NCI-H2107 (cell line): ENCODE measurements around the gene TXLNB.

Source experiments
- DNase-seq: peaks from one replicate; lab custom pipeline; 2025; lab: John Stamatoyannopoulos, UW

TXLNB gene

DNA sequence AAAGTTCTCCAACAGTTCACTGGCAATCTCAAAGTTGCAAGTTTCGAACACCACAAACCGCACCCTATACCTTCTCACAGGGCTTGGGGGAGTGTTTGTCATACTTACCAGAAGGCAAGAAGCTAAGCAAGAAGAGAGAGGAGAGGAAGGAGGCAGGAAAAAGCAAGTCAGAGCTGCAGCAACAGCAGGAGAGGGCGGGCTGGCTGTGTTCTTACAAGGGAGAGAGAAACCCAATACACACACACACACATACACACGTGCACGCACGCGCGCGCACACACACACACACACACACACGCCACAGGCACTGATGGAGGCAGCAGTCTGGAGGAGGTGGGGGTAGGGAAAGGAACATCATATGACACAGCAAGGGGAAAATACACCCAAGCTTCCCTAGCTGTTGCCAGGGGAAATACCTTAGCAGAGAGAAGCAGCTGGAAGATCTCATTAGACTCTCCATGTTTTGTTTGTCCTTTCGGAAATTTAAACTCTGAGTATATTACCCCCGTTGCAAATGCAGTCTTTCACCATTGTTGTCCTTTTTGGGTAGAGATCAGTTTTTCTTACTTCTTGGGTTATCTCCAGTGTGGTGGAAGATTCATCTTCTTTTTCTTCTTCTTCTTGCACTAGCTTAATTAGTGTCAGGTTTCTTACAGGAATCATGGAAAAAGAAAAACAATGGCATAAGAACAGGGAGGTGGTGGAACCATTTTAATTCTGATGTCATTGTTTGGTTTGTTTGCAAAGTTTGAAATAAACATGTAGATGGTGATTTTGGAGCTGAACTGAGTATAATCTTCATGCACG is at the start of gene TXLNB:
Gene TXLNB, minus strand, starts transcription at position 186 of the 807 bp plus-strand sequence. CDS start 3,099 bp downstream, outside the sequence.
- DNase-seq = no peak

DNA sequence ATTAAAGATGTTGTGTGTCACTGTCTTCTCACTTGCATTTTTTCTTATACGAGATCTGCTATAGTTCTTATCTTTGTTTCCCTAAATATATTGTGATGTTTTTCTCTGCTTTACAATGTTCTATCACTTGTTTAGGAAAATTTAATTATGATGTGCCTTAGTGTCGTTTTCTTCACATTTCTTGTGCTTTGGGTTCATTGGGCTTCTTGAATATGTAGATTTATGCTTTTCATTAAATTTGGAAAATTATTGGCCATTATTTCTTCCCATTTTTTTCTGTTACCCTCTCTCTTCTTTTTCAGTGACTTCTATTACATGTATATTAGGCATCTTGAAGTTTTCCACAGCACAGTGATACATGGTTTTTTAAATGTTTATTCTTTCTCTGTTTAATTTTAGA is 49.3 kb upstream of the TXLNB start:
- no peak for DNase-seq

DNA sequence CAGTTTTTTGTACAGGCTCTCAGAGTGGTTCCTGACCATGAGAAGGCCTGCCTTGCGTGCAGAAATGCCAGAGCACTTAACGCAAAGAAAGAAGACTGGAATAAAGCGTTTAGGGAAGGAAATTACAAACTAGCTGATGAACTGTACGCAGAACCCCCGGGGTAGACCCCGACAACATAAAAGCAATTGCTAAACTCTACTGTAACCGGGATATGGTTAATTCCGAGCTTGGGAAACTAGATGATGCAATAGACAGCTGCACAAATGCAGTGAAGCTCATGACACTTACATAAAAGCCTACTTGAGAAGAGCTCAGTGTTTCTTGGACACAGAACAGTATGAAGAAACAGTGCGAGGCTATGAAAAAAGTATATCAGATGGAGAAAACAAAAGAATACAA is 47.0 kb upstream of the TXLNB start:
- DNase-seq = no peak

DNA sequence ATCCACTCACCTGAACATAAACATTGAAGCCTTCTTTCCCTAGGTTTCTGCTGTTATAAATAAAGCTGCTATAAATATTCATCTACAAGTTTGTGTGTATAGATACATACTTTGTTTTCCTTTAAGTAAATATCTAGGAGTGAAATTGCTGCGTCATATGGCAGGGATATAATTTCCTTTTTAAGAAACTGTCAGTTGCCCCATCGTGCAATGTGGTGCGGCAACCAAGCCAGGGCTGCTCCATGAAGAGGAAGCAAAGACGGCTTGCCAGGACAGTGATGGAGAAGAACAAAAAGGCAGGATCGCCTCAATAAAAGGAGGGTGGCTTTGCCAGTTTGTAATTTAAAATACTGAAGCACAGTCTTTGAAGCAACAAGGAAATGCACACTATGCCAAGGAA is 46.0 kb upstream of the TXLNB start:
- DNase-seq = no peak

DNA sequence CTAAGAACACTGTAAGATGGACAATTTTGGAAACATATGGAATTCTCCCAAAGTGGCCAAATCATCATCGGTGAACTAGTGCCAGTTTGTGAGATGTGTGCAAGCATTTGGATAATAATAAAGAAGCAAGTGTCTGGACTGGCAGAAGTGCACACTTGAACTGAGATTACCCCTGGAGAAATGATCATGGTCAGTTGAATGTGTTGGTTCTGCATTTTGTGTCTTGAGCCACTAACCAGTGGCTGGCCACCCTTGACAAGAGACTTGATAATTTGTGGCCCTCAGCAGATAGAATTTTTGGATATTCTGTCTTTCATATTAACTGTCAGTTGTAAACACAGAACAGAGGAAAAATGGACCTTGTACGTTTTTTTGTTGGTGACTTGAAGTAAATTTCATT is 45.2 kb upstream of the TXLNB start:
- no peak for DNase-seq

DNA sequence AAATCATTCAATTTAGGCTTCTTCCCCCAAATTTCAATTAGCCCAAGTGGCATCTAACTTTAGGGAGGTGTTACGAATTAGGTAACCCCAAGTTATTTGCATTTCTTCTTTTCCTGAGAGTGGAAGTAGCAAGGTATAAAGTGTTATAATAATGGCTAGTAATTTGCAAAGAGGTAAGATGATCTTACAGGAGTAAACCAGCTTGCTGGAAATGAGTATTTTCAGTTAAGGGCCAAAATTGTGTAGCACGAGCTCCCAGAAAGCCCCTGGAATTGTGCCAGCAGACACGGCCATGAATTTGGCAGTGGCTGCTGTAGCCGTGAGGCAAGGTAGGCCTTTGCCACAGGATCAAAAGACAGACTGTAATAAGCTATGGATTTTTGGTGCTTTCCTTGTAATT is 44.7 kb upstream of the TXLNB start:
- DNase-seq = no peak

DNA sequence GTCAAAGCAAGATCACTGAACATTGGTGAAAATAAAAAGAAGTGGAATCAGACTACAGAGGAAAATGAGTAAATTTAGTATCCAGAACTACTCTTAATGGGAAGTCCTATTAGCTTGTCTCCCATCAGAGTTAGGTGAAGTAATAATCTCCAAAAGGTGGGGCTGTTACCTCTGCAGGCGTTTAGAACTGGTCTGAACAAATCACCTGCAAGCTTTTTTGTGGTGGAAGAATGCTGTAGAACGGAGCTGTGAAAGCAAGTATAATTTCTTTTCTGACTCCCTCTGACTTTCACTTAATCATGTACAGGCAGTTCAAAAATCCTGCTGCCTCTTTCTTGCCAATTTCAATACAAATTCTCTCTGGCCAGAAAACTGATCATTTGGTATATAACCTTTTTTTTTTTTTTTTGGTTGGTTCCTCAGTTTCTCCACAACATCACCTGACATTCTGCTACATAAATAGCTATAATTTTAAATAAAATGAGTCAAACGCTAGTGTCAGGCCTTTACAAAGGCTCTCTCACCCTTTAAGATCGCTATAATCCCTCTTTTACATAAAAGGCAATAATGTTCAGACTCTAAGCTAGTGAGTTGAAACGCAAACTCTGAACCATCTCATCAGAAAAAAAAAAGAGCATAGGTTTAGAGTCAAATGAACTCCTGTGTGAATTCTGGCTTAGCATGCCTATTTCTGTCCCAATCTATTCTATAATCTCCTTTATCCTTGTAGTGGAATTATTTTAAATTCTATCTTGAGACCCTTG is 43.8 kb upstream of the TXLNB start:
- no peak for DNase-seq

DNA sequence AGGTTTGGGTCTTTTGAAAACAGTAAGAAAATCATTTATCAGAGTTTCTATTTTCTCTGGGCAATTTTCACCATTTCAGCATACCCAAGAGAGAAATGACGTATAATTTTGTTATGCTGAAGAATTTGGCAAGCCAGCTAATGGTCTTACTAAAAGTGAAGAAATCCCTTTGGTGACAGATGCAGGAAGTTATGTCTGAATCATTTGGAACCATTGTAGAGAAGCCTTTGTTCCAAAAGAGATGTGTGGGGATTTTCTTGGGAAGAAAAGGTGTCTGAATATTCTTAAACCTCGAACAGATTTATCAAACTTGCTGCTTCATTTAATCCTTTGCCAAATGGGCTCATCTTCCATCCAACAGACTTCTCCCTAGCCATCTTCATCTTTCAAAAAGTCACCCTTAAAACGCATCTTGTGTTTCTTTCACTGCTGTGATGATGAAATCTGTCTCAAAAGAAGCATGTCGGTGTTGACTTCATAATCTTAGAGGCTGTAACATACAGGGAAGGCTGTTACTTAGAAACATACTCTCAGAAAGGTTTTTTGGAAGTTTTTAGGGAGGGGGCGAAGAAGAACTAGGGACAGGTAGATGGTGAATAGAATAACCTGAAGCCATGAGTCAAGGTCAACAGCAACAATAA is 43.1 kb upstream of the TXLNB start:
- no peak for DNase-seq

DNA sequence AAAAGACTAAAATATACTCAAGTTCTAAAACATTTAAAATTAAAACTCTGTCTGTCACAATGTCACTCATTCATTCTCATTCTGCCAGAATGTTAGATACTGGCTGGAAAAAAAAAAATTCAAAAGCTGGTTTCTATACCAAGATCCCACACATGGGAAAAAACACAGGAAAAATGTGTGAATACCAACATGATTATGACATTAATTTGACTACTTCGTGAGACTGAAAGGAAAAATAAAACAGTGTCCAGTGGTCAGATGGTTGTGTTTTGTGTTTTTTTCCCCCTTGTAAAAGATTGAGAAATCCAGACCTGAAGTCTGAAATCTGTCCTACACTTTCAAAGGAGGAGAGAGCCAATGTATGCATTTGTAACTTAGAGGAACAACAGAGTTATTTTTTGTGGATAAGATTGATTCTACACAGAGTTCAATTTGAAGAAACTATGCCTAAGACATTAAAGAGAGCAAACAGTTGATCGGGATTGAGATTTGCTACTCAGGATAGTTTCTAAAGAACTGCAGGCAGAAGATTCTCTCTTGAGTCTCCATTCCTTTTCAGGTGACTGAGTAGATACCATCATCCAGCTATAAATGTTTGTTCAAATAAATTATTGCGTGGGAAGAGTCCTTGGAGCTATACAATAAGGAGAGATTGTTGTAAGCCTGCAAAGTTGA is 39.2 kb upstream of the TXLNB start:
- no peak for DNase-seq

DNA sequence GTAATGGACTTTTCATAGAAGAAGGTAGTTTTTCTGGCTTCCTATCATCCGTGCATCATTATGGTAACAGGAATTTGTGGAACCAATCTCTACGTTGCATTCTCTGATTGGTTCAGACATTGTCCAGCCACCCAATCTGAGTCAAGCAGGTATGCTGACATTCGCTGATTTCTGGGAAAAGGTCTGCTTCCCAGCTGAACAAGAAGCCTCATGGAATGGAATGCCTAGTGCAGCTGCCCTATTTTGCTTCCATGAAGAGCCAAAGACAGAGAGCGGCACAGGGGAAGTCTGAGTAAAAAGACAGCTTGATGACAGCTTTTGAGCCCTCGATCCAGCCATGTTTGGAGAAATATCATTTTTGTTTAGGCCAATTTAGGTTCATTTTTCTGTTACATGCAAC is 38.5 kb upstream of the TXLNB start:
- DNase-seq = no peak

DNA sequence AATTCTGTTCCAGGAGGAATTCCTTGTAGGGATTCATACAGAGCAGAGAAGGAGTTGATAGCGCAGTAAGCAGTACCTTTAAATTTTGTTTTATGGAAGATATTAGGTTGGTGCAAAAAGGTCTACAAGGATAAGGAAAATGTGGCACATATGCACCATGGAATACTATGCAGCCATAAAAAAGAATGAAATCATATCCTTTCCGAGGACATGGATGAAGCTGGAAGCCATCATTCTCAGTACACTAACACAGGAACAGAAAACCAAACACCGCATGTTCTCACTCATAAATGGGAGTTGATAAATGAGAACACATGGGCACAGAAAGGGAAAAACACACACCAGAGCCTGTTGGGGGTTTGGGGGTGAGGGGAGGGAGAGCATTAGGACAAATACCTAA is 37.4 kb upstream of the TXLNB start:
- DNase-seq = no peak

DNA sequence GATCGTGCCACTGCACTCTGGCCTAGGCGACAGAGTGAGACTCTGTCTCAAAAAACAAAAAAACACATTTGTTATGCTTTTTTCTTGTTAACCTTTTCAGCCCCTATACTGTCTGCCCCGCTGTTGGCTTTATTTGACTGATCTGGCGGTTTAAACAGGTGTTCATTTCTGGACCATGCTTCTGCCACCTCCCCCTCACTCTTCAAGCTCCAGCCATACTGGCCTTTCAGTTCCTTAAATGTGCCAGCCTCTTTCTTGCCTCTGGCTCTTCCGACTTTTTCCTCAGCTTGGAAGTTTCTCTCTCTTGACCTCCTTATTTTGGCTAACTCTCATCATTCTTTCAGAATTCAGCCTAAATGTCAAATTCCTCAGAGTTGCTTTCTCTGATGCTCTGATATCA is 35.2 kb upstream of the TXLNB start:
- DNase-seq = no peak

DNA sequence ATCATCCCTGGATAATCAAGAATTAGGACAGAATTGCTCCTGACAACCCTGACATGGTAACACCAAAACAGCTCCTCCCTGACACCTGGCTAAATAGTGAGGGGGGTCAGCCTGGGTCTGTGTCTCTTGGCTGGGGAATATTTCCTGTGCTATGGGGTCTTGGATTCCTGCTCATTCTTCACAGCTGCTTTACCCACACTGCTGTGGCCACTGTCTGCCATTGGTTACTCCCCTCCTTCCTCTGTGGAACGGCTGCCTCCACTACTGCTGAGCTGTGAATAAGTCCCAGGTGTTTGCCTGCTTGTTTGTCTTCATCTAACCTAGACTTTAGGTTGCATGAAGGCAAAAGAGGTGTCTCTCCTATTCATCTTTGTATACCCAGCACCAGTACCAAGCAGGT is 33.9 kb upstream of the TXLNB start:
- no peak for DNase-seq

DNA sequence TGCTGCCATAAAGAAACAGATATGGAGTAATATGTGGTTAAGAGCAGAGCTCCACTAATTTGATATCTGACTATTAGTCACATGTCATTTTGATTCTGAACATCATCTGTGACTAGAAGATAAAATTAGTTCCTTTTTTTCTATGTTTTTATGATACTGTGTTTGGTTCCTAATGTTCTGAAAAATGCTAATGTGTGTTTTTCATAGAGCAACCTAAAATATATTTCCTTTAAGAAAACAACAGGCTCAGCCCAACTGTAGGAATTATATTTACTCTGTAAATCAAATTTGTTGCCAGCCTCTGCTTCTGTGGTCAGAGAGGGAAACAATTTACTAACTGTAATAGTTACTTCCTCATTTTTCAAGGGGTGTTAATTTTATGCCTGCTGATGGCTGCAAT is 33.3 kb upstream of the TXLNB start:
- no peak for DNase-seq

DNA sequence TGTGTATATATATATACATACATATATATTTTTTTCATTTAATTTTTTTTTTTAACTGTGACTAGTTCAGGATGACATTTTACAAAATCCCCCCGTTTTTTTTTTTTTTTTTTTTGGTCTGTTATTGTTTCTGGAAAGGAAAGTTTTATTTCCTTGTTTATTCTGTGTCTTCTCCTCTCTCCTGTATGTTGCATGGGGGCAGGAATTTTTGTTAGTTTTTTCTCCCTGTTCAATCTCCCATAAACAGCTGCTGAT is 32.4 kb upstream of the TXLNB start:
- no peak for DNase-seq

DNA sequence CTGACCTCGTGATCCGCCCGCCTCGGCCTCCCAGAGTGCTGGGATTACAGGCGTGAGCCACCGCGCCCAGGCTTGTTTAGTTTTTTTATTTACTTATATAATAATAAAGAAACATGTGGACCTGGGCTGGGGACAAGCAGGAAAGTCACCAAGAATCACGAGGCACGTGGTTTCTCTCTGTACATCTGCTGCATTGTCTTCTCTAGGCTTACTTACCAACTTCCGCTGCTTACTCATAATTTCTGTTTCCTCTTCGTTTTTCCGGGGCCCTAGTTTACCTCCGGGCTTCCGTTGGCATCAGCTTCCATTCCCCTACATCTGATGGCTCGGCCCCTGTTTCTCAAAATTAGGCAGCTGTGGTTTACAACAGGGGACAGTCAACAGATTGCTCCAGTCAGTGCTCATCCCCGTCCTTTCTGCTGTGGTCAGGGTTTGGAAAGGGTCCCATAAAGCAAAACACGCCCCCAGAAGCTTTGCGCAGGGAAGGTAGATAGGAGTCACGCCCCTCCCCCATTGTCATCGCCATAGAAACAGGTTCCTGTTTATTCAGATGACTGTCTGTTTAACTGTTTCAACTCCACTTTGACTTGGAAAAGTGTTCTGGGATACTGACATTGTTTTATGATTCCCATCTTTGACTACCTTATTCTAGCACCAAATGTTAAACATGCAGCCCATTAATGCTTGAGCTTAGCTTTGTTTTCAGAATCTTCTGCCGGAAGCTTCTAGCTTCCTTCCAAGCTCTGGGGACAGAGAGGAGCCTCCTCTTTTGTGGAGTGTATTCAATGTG is 31.9 kb upstream of the TXLNB start:
- DNase-seq = no peak

DNA sequence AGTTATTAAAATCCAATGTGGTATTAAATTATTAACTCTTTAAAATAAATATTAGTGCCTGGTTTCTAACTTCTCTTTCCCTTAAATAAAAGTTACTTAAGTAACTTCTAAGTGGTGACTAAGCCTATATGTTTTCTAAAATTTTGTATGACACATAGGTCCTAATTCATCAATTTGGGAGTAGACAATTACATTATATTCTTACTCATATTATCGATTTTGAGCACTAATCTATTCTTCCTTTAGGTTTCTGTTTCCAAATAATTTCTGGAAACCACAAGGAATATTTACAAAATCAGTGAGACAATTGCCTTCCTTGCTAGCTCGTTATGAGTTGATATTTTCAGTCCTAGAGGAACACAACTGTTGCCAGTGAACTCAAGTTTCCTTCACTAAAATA is 28.3 kb upstream of the TXLNB start:
- no peak for DNase-seq

DNA sequence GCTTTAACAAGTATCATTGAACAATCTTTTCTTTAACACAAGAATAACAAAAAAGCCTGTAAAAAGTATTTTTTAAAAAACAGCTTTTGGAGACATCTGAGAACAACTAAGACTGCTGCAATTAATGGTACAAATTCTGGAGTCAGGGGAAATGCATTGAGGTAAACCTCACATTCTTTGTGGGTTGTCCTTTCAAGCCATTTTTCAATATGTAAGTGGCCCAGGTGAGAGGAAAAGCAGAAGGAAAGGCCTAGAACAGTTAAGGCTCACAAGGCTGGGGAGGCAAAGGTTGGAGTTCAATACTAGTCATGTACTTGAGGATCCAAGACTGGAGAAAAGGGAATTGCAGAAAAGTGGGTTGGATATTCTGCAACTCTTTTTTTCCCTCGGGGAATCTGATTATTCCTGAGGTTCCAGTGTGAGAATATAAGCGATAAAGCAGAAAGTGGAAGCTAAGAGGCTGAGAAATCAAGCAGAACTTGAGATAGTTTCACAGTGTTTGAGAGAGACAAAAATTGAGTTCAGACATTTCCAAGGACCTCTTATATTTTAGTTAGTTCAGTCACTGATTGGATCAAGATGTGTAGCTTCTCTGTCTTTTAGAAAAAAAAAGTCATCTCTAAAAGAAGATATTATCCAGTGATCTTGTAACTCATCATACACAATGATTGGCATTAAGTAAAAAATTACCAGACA is 25.0 kb upstream of the TXLNB start:
- no peak for DNase-seq

DNA sequence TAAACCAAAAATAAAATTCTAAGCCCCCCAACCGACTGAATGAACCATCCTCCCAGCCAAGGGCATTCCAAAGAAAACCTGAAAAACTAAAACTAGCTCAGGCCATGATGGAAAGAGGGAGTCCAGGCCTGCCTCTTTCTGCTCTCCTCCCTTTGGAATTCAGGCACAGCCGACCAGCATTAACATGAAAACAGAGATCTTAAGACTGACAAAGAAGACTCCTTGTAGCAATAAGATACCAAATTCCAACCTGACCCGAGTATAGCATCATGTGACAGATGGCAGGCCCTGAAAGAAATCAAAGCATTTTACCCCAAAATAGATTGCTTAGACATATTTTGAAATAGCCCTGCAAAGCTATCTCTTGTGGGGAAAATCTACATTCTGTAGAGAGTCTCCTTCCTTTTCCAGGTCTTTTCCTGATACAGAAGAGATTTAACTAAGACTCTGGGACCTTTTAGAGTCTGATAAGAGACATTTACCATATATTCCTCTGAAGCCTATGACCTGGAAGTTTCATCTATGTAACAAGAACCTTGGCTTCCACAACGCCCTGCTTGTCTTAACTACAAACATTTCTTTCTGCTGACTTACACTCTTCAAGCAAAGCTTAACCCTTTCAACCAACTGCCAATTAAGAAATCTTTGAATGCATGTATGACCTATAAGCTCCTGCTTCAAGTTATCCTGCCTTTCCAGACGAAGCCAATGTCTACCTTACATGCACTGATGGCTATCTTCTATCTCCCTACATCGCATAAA is 22.2 kb upstream of the TXLNB start:
- DNase-seq = no peak

DNA sequence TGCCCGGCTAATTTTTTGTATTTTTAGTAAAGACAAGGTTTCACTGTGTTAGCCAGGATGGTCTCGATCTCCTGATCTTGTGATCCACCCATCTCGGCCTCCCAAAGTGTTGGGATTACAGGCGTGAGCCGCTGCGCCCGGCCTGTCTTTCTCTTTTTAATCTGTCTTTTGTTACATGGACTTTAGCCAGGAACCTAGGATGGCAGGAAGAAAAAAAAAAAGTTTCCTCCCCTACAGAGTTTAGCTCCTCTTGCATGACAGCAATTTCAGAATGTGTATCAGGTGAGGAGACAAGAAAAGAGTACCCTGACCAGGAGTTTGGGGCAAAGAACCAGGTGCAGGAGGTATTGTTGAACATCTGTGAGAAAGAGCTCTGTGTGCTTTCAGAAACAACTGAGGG is 21.4 kb upstream of the TXLNB start:
- no peak for DNase-seq

DNA sequence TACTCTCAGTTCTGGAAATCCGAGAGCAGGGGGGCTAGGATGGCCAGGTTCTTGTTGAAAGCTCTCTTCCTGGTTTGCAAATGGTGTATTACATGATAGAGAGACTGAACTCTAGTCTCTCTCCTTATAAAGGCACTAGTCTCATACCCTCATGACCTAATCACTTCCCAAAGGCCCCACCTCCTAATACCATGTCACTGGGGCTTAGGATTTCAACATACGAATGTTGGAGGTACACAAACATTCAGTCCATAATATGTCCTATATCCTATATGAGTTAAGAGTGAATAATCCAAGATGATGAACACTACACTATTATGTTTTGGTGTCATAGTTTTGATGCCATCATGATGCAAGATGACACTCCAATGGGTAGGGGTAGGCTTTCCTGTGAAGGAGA is 20.0 kb upstream of the TXLNB start:
- DNase-seq = no peak
